ENCODE measurements around the gene MXI1.

DNA sequence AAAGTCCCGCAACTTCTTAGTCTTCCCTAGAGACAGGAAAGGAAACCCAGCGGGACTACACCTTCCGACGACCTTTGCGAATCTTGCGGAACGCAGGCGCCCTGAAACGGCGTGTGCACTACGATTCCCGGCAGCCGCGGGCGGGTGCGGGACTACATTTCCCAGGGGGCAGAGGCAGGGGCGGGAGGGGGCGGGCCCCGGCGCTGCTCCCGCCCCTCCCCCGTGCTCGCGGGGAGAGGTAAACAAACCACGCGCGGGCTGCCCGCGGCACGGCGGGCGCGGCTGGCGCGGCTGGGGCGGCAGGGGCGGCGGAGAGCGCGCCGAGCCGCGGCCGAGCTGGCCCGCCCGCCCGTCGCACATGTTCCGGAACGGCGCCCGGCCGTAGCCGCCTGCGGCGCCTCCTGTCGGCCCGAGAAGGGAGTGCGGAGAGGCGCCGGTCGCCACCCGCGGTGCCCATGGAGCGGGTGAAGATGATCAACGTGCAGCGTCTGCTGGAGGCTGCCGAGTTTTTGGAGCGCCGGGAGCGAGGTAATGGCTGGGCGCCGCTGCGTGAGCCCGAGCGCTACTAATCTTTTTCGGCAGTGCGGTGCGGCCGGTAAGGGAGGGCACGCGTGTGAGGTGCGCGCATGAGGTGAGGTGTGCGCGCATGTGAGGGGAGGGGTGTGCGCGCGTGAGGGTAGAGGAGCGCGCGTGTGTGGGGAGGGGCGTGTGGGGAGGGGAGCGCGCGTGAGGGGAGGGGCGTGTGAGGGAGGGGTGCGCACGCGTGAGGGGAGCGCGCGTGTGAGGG, 18.5 kb downstream of the MXI1 start:
- TF ChIP-seq, protein P1, sequence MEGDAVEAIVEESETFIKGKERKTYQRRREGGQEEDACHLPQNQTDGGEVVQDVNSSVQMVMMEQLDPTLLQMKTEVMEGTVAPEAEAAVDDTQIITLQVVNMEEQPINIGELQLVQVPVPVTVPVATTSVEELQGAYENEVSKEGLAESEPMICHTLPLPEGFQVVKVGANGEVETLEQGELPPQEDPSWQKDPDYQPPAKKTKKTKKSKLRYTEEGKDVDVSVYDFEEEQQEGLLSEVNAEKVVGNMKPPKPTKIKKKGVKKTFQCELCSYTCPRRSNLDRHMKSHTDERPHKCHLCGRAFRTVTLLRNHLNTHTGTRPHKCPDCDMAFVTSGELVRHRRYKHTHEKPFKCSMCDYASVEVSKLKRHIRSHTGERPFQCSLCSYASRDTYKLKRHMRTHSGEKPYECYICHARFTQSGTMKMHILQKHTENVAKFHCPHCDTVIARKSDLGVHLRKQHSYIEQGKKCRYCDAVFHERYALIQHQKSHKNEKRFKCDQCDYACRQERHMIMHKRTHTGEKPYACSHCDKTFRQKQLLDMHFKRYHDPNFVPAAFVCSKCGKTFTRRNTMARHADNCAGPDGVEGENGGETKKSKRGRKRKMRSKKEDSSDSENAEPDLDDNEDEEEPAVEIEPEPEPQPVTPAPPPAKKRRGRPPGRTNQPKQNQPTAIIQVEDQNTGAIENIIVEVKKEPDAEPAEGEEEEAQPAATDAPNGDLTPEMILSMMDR (IDR thresholded peaks at IDR 0.05) = peak; percentile 93
- TF ChIP-seq, protein P2, sequence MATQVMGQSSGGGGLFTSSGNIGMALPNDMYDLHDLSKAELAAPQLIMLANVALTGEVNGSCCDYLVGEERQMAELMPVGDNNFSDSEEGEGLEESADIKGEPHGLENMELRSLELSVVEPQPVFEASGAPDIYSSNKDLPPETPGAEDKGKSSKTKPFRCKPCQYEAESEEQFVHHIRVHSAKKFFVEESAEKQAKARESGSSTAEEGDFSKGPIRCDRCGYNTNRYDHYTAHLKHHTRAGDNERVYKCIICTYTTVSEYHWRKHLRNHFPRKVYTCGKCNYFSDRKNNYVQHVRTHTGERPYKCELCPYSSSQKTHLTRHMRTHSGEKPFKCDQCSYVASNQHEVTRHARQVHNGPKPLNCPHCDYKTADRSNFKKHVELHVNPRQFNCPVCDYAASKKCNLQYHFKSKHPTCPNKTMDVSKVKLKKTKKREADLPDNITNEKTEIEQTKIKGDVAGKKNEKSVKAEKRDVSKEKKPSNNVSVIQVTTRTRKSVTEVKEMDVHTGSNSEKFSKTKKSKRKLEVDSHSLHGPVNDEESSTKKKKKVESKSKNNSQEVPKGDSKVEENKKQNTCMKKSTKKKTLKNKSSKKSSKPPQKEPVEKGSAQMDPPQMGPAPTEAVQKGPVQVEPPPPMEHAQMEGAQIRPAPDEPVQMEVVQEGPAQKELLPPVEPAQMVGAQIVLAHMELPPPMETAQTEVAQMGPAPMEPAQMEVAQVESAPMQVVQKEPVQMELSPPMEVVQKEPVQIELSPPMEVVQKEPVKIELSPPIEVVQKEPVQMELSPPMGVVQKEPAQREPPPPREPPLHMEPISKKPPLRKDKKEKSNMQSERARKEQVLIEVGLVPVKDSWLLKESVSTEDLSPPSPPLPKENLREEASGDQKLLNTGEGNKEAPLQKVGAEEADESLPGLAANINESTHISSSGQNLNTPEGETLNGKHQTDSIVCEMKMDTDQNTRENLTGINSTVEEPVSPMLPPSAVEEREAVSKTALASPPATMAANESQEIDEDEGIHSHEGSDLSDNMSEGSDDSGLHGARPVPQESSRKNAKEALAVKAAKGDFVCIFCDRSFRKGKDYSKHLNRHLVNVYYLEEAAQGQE (IDR thresholded peaks at IDR 0.05; ENCODE audit: insufficient read depth in 1 of 2, low read depth in 2 of 2, low read length in 1 of 2) = no peak
- no peak for TF ChIP-seq TCF7L2 (IDR thresholded peaks at IDR 0.05; ENCODE audit: low read depth, low read length)
